Pancreas (tissue), 10 donors: ENCODE measurements around the gene RNU1-3. TPM values are rescaled to one million over a fixed set of nuclear protein-coding genes. Genes with fewer than 3 reads are reported as not detected.
"Not testable (repeated sequence)": the region's sequence is repeated elsewhere in the genome, so short reads cannot be mapped to it uniquely, and the experiment has no call there.

ENCODE experiments used
- ATAC-seq, 4 donors: fragments of 200-7000 bp; cut with Tn5 transposase; one replicate each; pipeline versions ENCODE4 v1.8.0 to v1.9.1; 2020; ENCODE audit warnings: mild to moderate bottlenecking in 4 of 4, moderate library complexity in 4 of 4
- DNase-seq, 6 donors: peaks; one replicate each; pipeline ENCODE4 v3.0.0-alpha.2; 2020
- FAIRE-seq: peaks from 2 replicates; lab custom pipeline; 2012; peaks lifted over from hg19 to GRCh38; lab: Jason Lieb, UNC
- H3K27ac ChIP-seq, 4 donors: fragments of 200-600 bp; sonication (generic); 1 replicate in 3 of 4; 2 replicates in 1 of 4; pipeline versions ENCODE4 v1.5.0 to v1.8.0; 2020
- H3K27me3 ChIP-seq, 4 donors: fragments of 200-600 bp; one replicate each; pipeline ENCODE4 v1.8.0; 2021
- H3K36me3 ChIP-seq, 3 donors: fragments of 200-600 bp; sonication (generic) in 1 of 3; one replicate each; pipeline versions ENCODE4 v1.5.0 to v1.8.0; 2020 to 2021
- H3K4me1 ChIP-seq, 3 donors: fragments of 200-600 bp; one replicate each; pipeline ENCODE4 v1.8.0; 2021
- H3K4me3 ChIP-seq, 4 donors: fragments of 200-600 bp; sonication (generic) in 2 of 4; one replicate each; pipeline versions ENCODE4 v1.5.0 to v1.8.0; 2020 to 2021
- H3K9me3 ChIP-seq, 4 donors: fragments of 200-600 bp; one replicate each; pipeline ENCODE4 v1.8.0; 2021
- WGBS, 2 donors: extraction: QIAGEN DNeasy Blood & Tissue Kit; methylation state at CpG; one replicate each; pipeline ENCODE4 v1.1.7; 2013; 5-methylcytosine and 5-hydroxymethylcytosine counted together
- intact Hi-C, 3 donors: fragments of 100-400 bp; cut with DNase I; formaldehyde crosslinking; loops; one replicate each; pipeline versions ENCODE4 v1.11.1 to v1.14.2; 2022
- polyA plus RNA-seq, 2 donors: library from polyadenylated mRNA; stranded (reverse); fragments of 200-250 nt; gene quantifications; one replicate each; pipeline ENCODE4 v1.2.3, GENCODE V29; 2013
- total RNA-seq, 6 donors: library from RNA; stranded (reverse); fragmentation: NEBNext Ultra II Directional in 4 of 6; extraction: Animal tissue kit (Norgen Biotek cat#: 25700) in 4 of 6; gene quantifications; one replicate each; pipeline versions ENCODE4 v1.2.1 to v1.2.4, GENCODE V29; 2021 to 2023
- donor health status: healthy with polysubstance abuse.
- donor health status: DM: no; HTN: no; CAD: no; lungs with moderate emphysema.
- donor health status: DM: no; HTN: no; CAD: no.
- donor health status: control.
- donor health status: control.
- donor health status: Bipolar disorder and iron deficiency.
- donor health status: DM: yes; HTN: yes; CAD: no.
- donor health status: DM: no; HTN: no; CAD: no.
- donor health status: DM: no; HTN: no; CAD: no.
- donor health status: DM: yes; HTN: yes; CAD: no.

RNU1-3 gene
- total and polyA plus RNA-seq, 8 donors, result 687 to 5,169 (median 2,340) TPM; not detected in 2

DNA sequence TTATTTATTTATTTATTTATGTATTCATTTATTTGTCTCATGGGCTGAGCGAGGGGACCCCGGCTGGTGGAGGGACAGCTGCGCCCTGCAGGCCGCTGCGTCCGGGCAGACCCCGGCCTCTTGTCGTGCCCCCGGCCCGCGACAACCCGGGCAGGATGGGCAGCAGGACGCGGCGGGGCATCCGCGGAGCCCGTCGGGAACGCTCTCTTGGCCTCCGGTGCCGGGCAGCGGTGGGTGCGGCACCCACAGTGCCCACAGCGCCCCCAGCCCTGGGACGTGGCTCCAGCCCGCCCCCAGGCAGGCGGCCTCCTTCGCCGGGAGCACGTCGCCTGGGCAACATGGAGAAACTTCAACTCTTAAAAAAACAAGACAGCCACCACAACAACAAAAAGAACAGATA, 8.5 kb downstream of the RNU1-3 start:
- H3K36me3 ChIP-seq, H3K27me3 ChIP-seq, H3K27ac ChIP-seq, DNase-seq, intact Hi-C loops, H3K4me3 ChIP-seq, FAIRE-seq, H3K9me3 ChIP-seq, ATAC-seq, H3K4me1 ChIP-seq: not testable (repeated sequence)
- WGBS, 2 donors, result 83 to 90% methylated on average over 7 to 17 of the region's 32 CpGs

DNA sequence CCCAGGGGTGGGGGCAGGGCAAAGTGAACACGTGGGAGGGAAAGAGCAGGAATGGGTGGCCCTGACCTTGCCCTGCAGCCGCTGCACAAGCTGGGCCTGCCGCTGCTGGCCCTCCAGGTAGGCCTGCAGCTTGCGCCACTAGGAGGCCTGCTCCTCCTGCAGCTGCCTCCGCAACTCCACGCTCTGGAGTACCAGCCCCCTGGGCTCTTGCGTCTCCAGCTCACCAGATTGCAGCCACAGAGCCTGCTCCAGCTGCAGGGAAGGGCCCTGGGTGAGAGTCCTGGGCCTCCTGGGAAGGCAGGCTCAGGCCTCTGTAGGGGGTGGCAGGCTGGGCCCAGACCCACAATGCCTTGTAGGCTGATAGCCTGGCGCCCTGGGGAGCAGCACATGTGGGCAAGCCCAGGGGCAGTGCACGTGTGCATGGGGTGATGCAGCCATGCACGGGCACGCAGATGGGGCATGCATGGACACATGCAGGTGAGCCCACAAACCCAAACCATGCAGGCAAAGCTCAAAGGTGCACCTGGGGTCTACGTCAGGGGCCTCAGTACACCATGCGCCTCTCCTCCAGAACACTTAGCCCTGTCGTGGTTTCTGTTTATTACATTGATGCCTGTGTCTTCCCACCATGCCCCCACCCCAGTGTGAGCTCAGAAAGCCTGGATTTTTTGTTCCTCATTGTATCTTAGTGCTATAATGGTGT, 9.6 kb downstream of the RNU1-3 start:
- intact Hi-C loops, H3K4me1 ChIP-seq, H3K27me3 ChIP-seq, H3K4me3 ChIP-seq, FAIRE-seq, H3K9me3 ChIP-seq, H3K27ac ChIP-seq, H3K36me3 ChIP-seq: not testable (repeated sequence)
- WGBS, 2 donors, result 94 to 100% methylated on average over 1 to 2 of the region's 14 CpGs
- peak in 1 of 6 donors; percentile 15 for DNase-seq
- ATAC-seq, result peak; percentile 73 to 88 (median 80)

- peak; percentile 82 to 93 (median 88) for ATAC-seq
- no CpG with 5 or more reads among the region's 6 CpGs for WGBS, 2 donors
- H3K4me3 ChIP-seq, H3K27me3 ChIP-seq, intact Hi-C loops, FAIRE-seq, H3K9me3 ChIP-seq, H3K27ac ChIP-seq, H3K4me1 ChIP-seq, H3K36me3 ChIP-seq: not testable (repeated sequence)
- DNase-seq, result peak in 2 of 6 donors; percentile 28 to 76
These were observed 10.2 kb downstream of the RNU1-3 start for GRCh38 chr1:16656574-16656973.

DNA sequence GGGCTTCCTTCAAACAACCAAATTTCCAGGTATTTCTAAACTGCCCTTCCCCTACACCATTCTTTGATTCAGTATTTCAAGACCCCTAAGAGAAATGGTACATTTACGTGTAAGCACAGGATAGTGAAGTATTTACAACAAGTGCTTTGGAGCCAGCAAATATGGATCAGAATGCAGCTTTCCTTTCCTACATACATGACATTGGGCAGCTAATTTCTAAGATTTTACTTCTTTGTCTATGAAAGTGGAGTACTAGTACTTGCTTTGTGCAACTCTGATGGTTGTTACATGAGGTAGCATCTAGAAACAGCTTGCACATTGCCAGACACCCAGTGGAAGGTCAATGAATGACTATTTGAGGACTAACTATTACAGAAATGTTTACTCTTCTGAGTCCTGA, 15.2 kb downstream of the RNU1-3 start:
- H3K4me1 ChIP-seq, H3K27ac ChIP-seq, FAIRE-seq, H3K27me3 ChIP-seq, DNase-seq, ATAC-seq, intact Hi-C loops, H3K36me3 ChIP-seq, H3K4me3 ChIP-seq, H3K9me3 ChIP-seq: not testable (repeated sequence)
- 89 to 100% methylated on average over 1 of the region's 1 CpG for WGBS, 2 donors

GRCh38 chr1:16649960-16650359, 16.8 kb downstream of the RNU1-3 start:
- H3K27me3 ChIP-seq, ATAC-seq, H3K9me3 ChIP-seq, H3K27ac ChIP-seq, H3K36me3 ChIP-seq, intact Hi-C loops, H3K4me1 ChIP-seq, H3K4me3 ChIP-seq, FAIRE-seq: not testable (repeated sequence)
- peak in 5 of 6 donors; percentile 23 to 83 (median 34) for DNase-seq
- WGBS, 2 donors, result 60 to 67% methylated on average over 8 to 9 of the region's 9 CpGs

DNA sequence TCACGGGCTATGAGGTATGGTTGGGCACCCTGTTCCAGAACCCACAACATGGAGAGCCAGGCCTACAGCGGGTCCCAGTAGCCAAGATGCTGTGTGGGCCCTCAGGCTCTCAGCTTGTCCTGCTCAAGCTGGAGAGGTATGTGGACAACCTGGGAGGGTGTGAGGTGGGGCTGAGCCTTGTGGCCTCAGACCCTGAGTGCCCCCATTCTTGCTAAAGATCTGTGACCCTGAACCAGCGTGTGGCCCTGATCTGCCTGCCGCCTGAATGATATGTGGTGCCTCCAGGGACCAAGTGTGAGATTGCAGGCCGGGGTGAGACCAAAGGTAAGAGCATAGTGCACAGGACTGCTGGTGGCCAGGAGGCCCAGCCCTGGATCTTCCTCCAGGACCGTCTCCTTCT, 17.4 kb downstream of the RNU1-3 start:
- H3K9me3 ChIP-seq, H3K27ac ChIP-seq, ATAC-seq, H3K36me3 ChIP-seq, H3K4me3 ChIP-seq, intact Hi-C loops, H3K27me3 ChIP-seq, FAIRE-seq, H3K4me1 ChIP-seq: not testable (repeated sequence)
- peak in 5 of 6 donors; percentile 28 to 70 (median 34) for DNase-seq
- 80% methylated on average over 5 of the region's 6 CpGs; no CpG with 5 or more reads in 1 of the 2 donors for WGBS, 2 donors

DNA sequence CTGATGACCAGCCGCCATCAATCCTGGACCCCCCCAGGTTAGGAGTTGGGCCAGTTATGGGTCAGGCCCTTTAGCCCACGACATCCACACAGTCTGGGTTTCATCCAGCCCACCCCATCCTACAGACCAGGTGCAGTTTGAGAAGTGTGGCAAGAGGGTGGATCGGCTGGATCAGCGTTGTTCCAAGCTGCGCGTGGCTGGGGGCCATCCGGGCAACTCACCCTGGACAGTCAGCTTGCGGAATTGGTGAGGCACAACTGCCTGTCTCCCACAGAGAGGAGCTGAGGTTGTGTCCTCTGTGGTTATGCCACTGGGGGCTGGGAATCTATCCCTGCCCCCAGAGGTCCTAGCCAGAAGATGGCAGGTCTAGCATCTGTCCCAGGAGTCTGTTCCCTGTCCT, 18.0 kb downstream of the RNU1-3 start:
- DNase-seq, result peak; percentile 9 to 65 (median 26)
- ATAC-seq, intact Hi-C loops, H3K27ac ChIP-seq, H3K27me3 ChIP-seq, H3K9me3 ChIP-seq, H3K36me3 ChIP-seq, FAIRE-seq: not testable (repeated sequence)
- H3K4me1 ChIP-seq, result peaks cover 9 to 11% (median 11%) of the 10 kb centered on the region in 3 donors
- WGBS, 2 donors, result 96% methylated on average over 7 of the region's 8 CpGs; no CpG with 5 or more reads in 1 of the 2 donors
- H3K4me3 ChIP-seq, result peak overlapping the region in 1 of 4 donors; percentile 35

DNA sequence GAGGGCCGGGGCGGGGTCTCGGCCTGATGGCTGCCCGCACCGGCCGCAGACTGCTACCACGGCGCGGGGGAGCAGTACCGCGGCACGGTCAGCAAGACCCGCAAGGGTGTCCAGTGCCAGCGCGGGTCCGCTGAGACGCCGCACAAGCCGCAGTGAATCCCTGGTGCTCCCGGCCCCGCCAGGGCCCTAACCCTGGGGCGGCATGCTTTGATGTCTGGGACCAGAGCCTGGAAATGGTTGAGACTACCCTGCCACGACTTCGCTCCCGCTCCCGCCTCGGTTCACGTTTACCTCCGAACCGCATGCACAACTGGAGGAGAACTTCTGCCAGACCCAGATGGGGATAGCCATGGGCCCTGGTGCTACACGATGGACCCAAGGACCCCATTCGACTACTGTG, 18.5 kb downstream of the RNU1-3 start:
- H3K27ac ChIP-seq, ATAC-seq, H3K9me3 ChIP-seq, FAIRE-seq, H3K27me3 ChIP-seq, intact Hi-C loops, H3K36me3 ChIP-seq: not testable (repeated sequence)
- DNase-seq, result peak; percentile 16 to 80 (median 46)
- Histone ChIP-seq H3K4me3 (peak overlapping the region in 3 of 4 donors; percentile 14 to 42 (median 35)), H3K4me1 (peaks cover 14 to 16% (median 16%) of the 10 kb centered on the region in 3 donors)
- 46 to 56% methylated on average over 1 to 28 of the region's 32 CpGs for WGBS, 2 donors

DNA sequence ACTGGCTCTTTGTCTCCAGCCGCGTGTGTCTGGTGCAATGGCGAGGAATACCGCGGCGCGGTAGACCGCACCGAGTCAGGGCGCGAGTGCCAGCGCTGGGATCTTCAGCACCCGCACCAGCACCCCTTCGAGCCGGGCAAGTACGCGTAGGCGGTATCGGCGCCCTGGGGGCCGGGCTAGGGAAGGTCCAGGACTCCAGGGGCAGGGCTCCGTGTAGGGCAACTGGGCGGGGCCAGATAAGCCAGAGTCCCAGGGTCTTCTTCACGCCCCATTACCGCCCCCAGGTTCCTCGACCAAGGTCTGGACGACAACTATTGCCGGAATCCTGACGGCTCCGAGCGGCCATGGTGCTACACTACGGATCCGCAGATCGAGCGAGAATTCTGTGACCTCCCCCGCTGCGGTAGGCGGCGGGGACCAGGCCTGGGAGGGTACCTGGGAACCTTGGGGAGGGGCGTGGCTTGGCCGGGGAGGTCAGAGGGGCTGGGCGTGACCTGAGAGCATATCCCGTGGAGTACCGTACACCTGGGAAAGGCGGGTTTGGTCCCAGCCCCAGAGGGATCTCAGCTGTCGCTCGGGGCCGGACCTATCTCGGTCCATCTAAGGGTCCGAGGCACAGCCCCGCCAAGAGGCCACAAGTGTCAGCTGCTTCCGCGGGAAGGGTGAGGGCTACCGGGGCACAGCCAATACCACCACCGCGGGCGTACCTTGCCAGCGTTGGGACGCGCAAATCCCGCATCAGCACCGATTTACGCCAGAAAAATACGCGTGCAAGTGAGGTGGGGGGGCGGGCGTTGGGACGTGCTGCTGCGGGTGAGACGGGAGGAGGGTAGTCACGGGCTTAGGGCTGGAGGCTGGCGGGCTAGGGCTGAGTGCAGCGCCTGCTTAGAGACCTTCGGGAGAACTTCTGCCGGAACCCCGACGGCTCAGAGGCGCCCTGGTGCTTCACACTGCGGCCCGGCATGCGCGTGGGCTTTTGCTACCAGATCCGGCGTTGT, 19.3 kb downstream of the RNU1-3 start:
- WGBS, 2 donors, result 4% methylated on average over 24 to 60 of the region's 84 CpGs
- H3K9me3 ChIP-seq, FAIRE-seq, H3K27me3 ChIP-seq, intact Hi-C loops, H3K36me3 ChIP-seq: not testable (repeated sequence)
- DNase-seq (peak; percentile 60 to 81 (median 70)), ATAC-seq (peak; percentile 78 to 85 (median 82))
- H3K27ac ChIP-seq, result peak overlapping the region in 2 of 4 donors; percentile 44 to 51
- peaks cover 21 to 23% (median 21%) of the 10 kb centered on the region in 3 donors for H3K4me1 ChIP-seq
- H3K4me3 ChIP-seq, result peak overlapping the region in 3 of 4 donors; percentile 14 to 42 (median 35)

- ATAC-seq, H3K9me3 ChIP-seq, H3K36me3 ChIP-seq, H3K27ac ChIP-seq, intact Hi-C loops, H3K27me3 ChIP-seq, FAIRE-seq, H3K4me3 ChIP-seq: not testable (repeated sequence)
- H3K4me1 ChIP-seq, result peaks cover 21 to 27% (median 21%) of the 10 kb centered on the region in 3 donors
- WGBS, 2 donors, result 77% methylated on average over 14 of the region's 17 CpGs; no CpG with 5 or more reads in 1 of the 2 donors
- peak in 5 of 6 donors; percentile 3 to 66 (median 31) for DNase-seq
These were observed 20.0 kb downstream of the RNU1-3 start for GRCh38 chr1:16646716-16647115.

- WGBS, 2 donors, result 85 to 86% methylated on average over 14 to 15 of the region's 15 CpGs
- intact Hi-C loops, H3K36me3 ChIP-seq, ATAC-seq, FAIRE-seq, H3K27me3 ChIP-seq, H3K4me3 ChIP-seq, H3K9me3 ChIP-seq: not testable (repeated sequence)
- DNase-seq, result peak; percentile 19 to 78 (median 42)
- peaks cover 21 to 27% (median 21%) of the 10 kb centered on the region in 3 donors for H3K4me1 ChIP-seq
- peak overlapping the region in 1 of 4 donors; percentile 80 for H3K27ac ChIP-seq
These were observed 20.6 kb downstream of the RNU1-3 start for GRCh38 chr1:16646061-16646664.
